IMR-90 (cell line): ENCODE data around the gene LMLN. TPM values are rescaled to one million over a fixed set of nuclear protein-coding genes. Genes with fewer than 3 reads are reported as not detected.

Source experiments
- ATAC-seq: fragments of 200-7000 bp; cut with Tn5 transposase; 2 replicates; pipeline ENCODE4 v1.9.1; 2020; ENCODE audit warnings: low read depth, mild to moderate bottlenecking, moderate library complexity
- Bru-seq: library from RNA; stranded (reverse); fragments of 400-500 nt; gene quantifications from one replicate; lab custom pipeline; 2021; lab: Mats Ljungman, UMichigan
- BruChase-seq, 2 experiments: library from RNA; stranded (reverse); fragments of 400-500 nt; gene quantifications; one replicate each; lab custom pipeline; 2021; lab: Mats Ljungman, UMichigan
- BruUV-seq: library from RNA; stranded (reverse); fragments of 400-500 nt; replicated peaks from 2 replicates; lab custom pipeline; 2021; lab: Mats Ljungman, UMichigan
- CTCF ChIA-PET: fragments of 300-600 bp; formaldehyde crosslinking; extraction: SDS; loops from one replicate; lab custom pipeline; 2021; ENCODE audit warnings: antibody characterized with exemption; lab: Yijun Ruan, JAX
- POLR2A ChIA-PET: fragments of 300-600 bp; sonication (Branson Sonifier 250); formaldehyde crosslinking; loops from one replicate; lab custom pipeline; 2022; ENCODE audit warnings: antibody characterized with exemption; ENCODE audit not compliant: unreplicated experiment; lab: Charles Lee
- DNase-seq: peaks from one replicate; pipeline ENCODE4 v3.0.0; 2013
- H2AFZ ChIP-seq: replicated peaks from 2 replicates; pipeline ENCODE3; 2013; ENCODE audit warnings: low read length, mild to moderate bottlenecking; ENCODE audit not compliant: poor library complexity
- H2AK5ac ChIP-seq: 2 replicates; pipeline ENCODE4 v1.6.1; 2013; ENCODE audit warnings: low read depth, low read length, inconsistent platforms
- H2AK9ac ChIP-seq: replicated peaks from 2 replicates; pipeline ENCODE3; 2013; ENCODE audit warnings: mild to moderate bottlenecking, low read depth, low read length, moderate library complexity; ENCODE audit not compliant: poor library complexity
- H2BK120ac ChIP-seq: 2 replicates; pipeline ENCODE4 v1.6.1; 2013; ENCODE audit warnings: low read depth, low read length, inconsistent platforms
- H2BK15ac ChIP-seq: 3 replicates; pipeline ENCODE4 v1.6.1; 2013; ENCODE audit warnings: low read depth, low read length, inconsistent platforms
- H2BK20ac ChIP-seq: 2 replicates; pipeline ENCODE4 v1.6.1; 2013; ENCODE audit warnings: low read depth, mild to moderate bottlenecking, inconsistent platforms, low read length, moderate library complexity
- H2BK5ac ChIP-seq: 2 replicates; pipeline ENCODE4 v1.6.1; 2013; ENCODE audit warnings: mild to moderate bottlenecking, low read depth, low read length, inconsistent platforms; ENCODE audit not compliant: poor library complexity, severe bottlenecking
- H3K14ac ChIP-seq: replicated peaks from 2 replicates; pipeline ENCODE4 v1.6.1; 2013; ENCODE audit warnings: low read depth, low read length, inconsistent platforms
- H3K18ac ChIP-seq: 2 replicates; pipeline ENCODE4 v1.6.1; 2013; ENCODE audit warnings: low read depth, low read length, control low read depth
- H3K23ac ChIP-seq: 2 replicates; pipeline ENCODE4 v1.6.1; 2013; ENCODE audit warnings: low read depth, low read length, inconsistent platforms
- H3K27ac ChIP-seq: 2 replicates; pipeline ENCODE4 v1.5.1; 2013; ENCODE audit warnings: mild to moderate bottlenecking, control low read depth, low read length; ENCODE audit not compliant: insufficient read depth
- H3K27me3 ChIP-seq: 2 replicates; pipeline ENCODE4 v1.6.1; 2013; ENCODE audit warnings: low read length; ENCODE audit not compliant: control insufficient read depth, insufficient read depth
- H3K36me3 ChIP-seq: 2 replicates; pipeline ENCODE4 v1.6.1; 2013; ENCODE audit warnings: low read length, mixed read lengths; ENCODE audit not compliant: control insufficient read depth, insufficient read depth
- H3K4ac ChIP-seq: 2 replicates; pipeline ENCODE4 v1.6.1; 2013; ENCODE audit warnings: low read depth, low read length, inconsistent platforms
- H3K4me1 ChIP-seq: 2 replicates; pipeline ENCODE4 v1.6.1; 2013; ENCODE audit warnings: low read length, mixed read lengths; ENCODE audit not compliant: control insufficient read depth, insufficient read depth
- H3K4me2 ChIP-seq: 2 replicates; pipeline ENCODE4 v1.6.1; 2013; ENCODE audit warnings: low read depth, mild to moderate bottlenecking, control low read depth, low read length, moderate library complexity
- H3K4me3 ChIP-seq: 2 replicates; pipeline ENCODE4 v1.5.1; 2013; ENCODE audit warnings: low read depth, mild to moderate bottlenecking, control low read depth, low read length, moderate library complexity; ENCODE audit not compliant: insufficient read depth
- H3K56ac ChIP-seq: 2 replicates; pipeline ENCODE4 v1.6.1; 2013; ENCODE audit warnings: low read length, inconsistent platforms; ENCODE audit not compliant: insufficient read depth; ENCODE audit errors: extremely low read depth
- H3K79me1 ChIP-seq, 2 experiments: 2 replicates each; pipeline ENCODE4 v1.6.1; 2013; ENCODE audit warnings: low read length in 2 of 2, inconsistent platforms in 1 of 2, low read depth in 1 of 2
- H3K9ac ChIP-seq: 2 replicates; pipeline ENCODE4 v1.6.1; 2013; ENCODE audit warnings: low read depth, low read length, control low read depth
- H3K9me1 ChIP-seq: 2 replicates; pipeline ENCODE4 v1.6.1; 2013; ENCODE audit warnings: low read length, inconsistent platforms; ENCODE audit not compliant: insufficient read depth
- H3K9me3 ChIP-seq: 2 replicates; pipeline ENCODE4 v1.6.1; 2013; ENCODE audit warnings: low read length; ENCODE audit not compliant: control insufficient read depth, insufficient read depth
- H4K20me1 ChIP-seq: 2 replicates; pipeline ENCODE4 v1.6.1; 2013; ENCODE audit warnings: low read length, inconsistent platforms; ENCODE audit not compliant: insufficient read depth
- H4K5ac ChIP-seq: 2 replicates; pipeline ENCODE4 v1.6.1; 2013; ENCODE audit warnings: mild to moderate bottlenecking, low read depth, low read length, control low read depth
- H4K8ac ChIP-seq, 2 experiments: 2 replicates each; pipeline ENCODE4 v1.6.1; 2013; ENCODE audit warnings: low read depth in 2 of 2, low read length in 2 of 2, control low read depth in 1 of 2, inconsistent platforms in 1 of 2
- H4K91ac ChIP-seq: 2 replicates; pipeline ENCODE4 v1.6.1; 2013; ENCODE audit warnings: low read depth, low read length, inconsistent platforms; ENCODE audit not compliant: insufficient read depth
- BHLHE40 ChIP-seq: fragments of 150-350 bp; IDR thresholded peaks from 2 replicates; pipeline ENCODE4 v1.6.1; 2016; ENCODE audit warnings: mild to moderate bottlenecking, low read depth, low read length
- CEBPB ChIP-seq: IDR thresholded peaks from 2 replicates; pipeline ENCODE4 v1.6.1; 2012; ENCODE audit warnings: low read depth, low read length, improper control_type of control experiment
- CHD1 ChIP-seq: IDR thresholded peaks from 2 replicates; pipeline ENCODE4 v1.6.1; 2012; ENCODE audit warnings: low read depth, low read length, improper control_type of control experiment
- FOS ChIP-seq: fragments of 150-350 bp; IDR thresholded peaks from 2 replicates; pipeline ENCODE4 v1.6.1; 2016; ENCODE audit warnings: low read depth, low read length
- MAFK ChIP-seq: IDR thresholded peaks from 2 replicates; pipeline ENCODE4 v1.6.1; 2012; ENCODE audit warnings: low read depth, low read length, improper control_type of control experiment
- MAZ ChIP-seq: IDR thresholded peaks from 2 replicates; pipeline ENCODE4 v1.6.1; 2012; ENCODE audit warnings: low read depth, mild to moderate bottlenecking, low read length, improper control_type of control experiment, moderate library complexity, borderline replicate concordance
- MXI1 ChIP-seq: IDR thresholded peaks from 2 replicates; pipeline ENCODE4 v1.6.1; 2012; ENCODE audit warnings: low read depth, mild to moderate bottlenecking, low read length, moderate library complexity, borderline replicate concordance
- POLR2A ChIP-seq: IDR thresholded peaks from 2 replicates; pipeline ENCODE4 v1.6.1; 2012; ENCODE audit warnings: mild to moderate bottlenecking, low read depth, low read length
- RCOR1 ChIP-seq: IDR thresholded peaks from 2 replicates; pipeline ENCODE4 v1.6.1; 2012; ENCODE audit warnings: mild to moderate bottlenecking, low read length, improper control_type of control experiment; ENCODE audit not compliant: insufficient replicate concordance
- RFX5 ChIP-seq: IDR thresholded peaks from 2 replicates; pipeline ENCODE4 v1.8.0; 2012; ENCODE audit warnings: low read depth, mild to moderate bottlenecking, low read length, moderate library complexity
- SMC3 ChIP-seq: fragments of 150-350 bp; IDR thresholded peaks from 2 replicates; pipeline ENCODE4 v1.6.1; 2016; ENCODE audit warnings: low read depth, mild to moderate bottlenecking, antibody characterized with exemption, low read length, moderate library complexity
- USF2 ChIP-seq: fragments of 150-350 bp; IDR thresholded peaks from 2 replicates; pipeline ENCODE4 v1.6.1; 2017; ENCODE audit warnings: mild to moderate bottlenecking, antibody characterized with exemption, low read length, low read depth
- WGBS, 2 experiments: methylation state at CpG; one replicate each; pipeline versions ENCODE4 v1.1.5 to v1.1.7; 2013; ENCODE audit warnings: missing lambda C conversion rate in 2 of 2; ENCODE audit not compliant: insufficient read length in 1 of 2; ENCODE audit errors: extremely low coverage in 2 of 2; 5-methylcytosine and 5-hydroxymethylcytosine counted together
- dilution Hi-C: fragments of 300-500 bp; cut with HindIII; formaldehyde crosslinking; loops from one replicate; pipeline ENCODE4 v1.14.3; 2018; ENCODE audit warnings: low sequenced_read_pairs; ENCODE audit not compliant: unreplicated experiment
- in situ Hi-C: fragments of 300-500 bp; cut with MboI; formaldehyde crosslinking; loops from 3 replicates; pipeline ENCODE4 v1.14.3; 2019; ENCODE audit warnings: low sequenced_read_pairs, inconsistent platforms, mixed read lengths
- intact Hi-C: fragments of 100-400 bp; cut with micrococcal nuclease; formaldehyde crosslinking; loops from 2 replicates; pipeline ENCODE4 v1.10.0; 2022
- long read RNA-seq: library from polyadenylated mRNA; unstranded; transcript quantifications from one replicate; pipeline ENCODE4 v2.0.0, GENCODE V29; 2021; ENCODE audit not compliant: unreplicated experiment
- polyA plus RNA-seq, 3 experiments: library from polyadenylated mRNA; depleted of rRNA; stranded (reverse); fragments of >200 nt; gene quantifications; 2 replicates each; pipeline ENCODE4 v1.2.3, GENCODE V29; 2012; ENCODE audit warnings: low replicate concordance in 1 of 3
- total RNA-seq: library from RNA; depleted of rRNA; stranded (reverse); fragments of >200 nt; gene quantifications from 2 replicates; pipeline ENCODE4 v1.2.3, GENCODE V29; 2012; rRNA removed

The LMLN gene
- total RNA-seq (3.3 and 3.9 TPM in 2 replicates), polyA plus RNA-seq (2012; rRNA removed) (3.1 and 3.3 TPM in 2 replicates), Bru-seq, nascent RNA (percentile 43 among the genes with signal in this experiment), BruChase-seq, experiment 1, labeled RNA remaining after a 6-hour chase (percentile 51 among the genes with signal in this experiment), BruChase-seq, experiment 2, labeled RNA remaining after a 2-hour chase (percentile 48 among the genes with signal in this experiment)
- 0.98 and 1.4 TPM in 2 replicates for polyA plus RNA-seq (2012; cell fraction: cytosol; rRNA removed)
- 2.3 and 6.7 TPM in 2 replicates for polyA plus RNA-seq (2012; cell fraction: nucleus; rRNA removed; ENCODE audit: low replicate concordance)
- long read RNA-seq, full-length matches to known transcripts = 3 of 6 reads
- long read RNA-seq, partial matches to known transcripts = 0 of 6 reads
- long read RNA-seq, other reads (novel, unspliced or antisense) = 3 of 6 reads

- H2AFZ ChIP-seq = peak within 1 kb of the TSS; percentile 96
Observed at GRCh38 chr3:197959891-197960693, at the start of gene LMLN. LMLN (plus strand) TSS chr3:197960217; CDS start chr3:197960246, 29 bp downstream.

More at GRCh38 chr3:197959891-197960693, at the start of gene LMLN:
- CTCF ChIA-PET = no interaction called here
- DNase-seq (peak; percentile 94), ATAC-seq (peak; percentile 94)
- Histone ChIP-seq H2BK120ac (0 out of 2 replicates have a peak within 1 kb of the TSS, but pooled peaks have one; percentile 9), H3K18ac (no peak within 1 kb of the TSS), H3K27ac (peak within 1 kb of the TSS; percentile 28), H2BK5ac (peak within 1 kb of the TSS; percentile 31), H3K27me3 (no peaks in the 10 kb centered on the region), H3K4me2 (peak within 1 kb of the TSS; percentile 95), H3K4me1 (0 out of 2 replicates have a peak, but pooled peaks cover 3% of the 10 kb centered on the region), H3K4me3 (peak within 1 kb of the TSS; percentile 64), H3K9me3 (no peaks in the 10 kb centered on the region), H3K79me1 (peaks cover 10 to 33% of the 10 kb centered on the region in 2 experiments), H2AK9ac (peak within 1 kb of the TSS; percentile 80), H3K9ac (peak within 1 kb of the TSS; percentile 35), H4K8ac (peak within 1 kb of the TSS; percentile 94 to 97), H4K5ac (peak within 1 kb of the TSS; percentile 13), H3K14ac (peak within 1 kb of the TSS; percentile 92), H3K9me1 (0 out of 2 replicates have a peak, but pooled peaks cover 3% of the 10 kb centered on the region), H3K4ac (peak within 1 kb of the TSS; percentile 62), H4K91ac (peak within 1 kb of the TSS; percentile 68), H3K36me3 (peaks cover 8% of the 10 kb centered on the region), H2BK20ac (no peak within 1 kb of the TSS), H2AK5ac (peak within 1 kb of the TSS; percentile 64), H3K23ac (peak within 1 kb of the TSS; percentile 87), H4K20me1 (peaks cover 17% of the 10 kb centered on the region), H3K56ac (peak within 1 kb of the TSS; percentile 52), H2BK15ac (no peak within 1 kb of the TSS)
- dilution Hi-C loops (no loop called here), in situ Hi-C loops (no loop called here), intact Hi-C loops (loop anchor here (10.0 kb wide), 1 partner anchor 115 kb away; no protein-coding TSS in a partner anchor)
- TF ChIP-seq SMC3 (no peak), POLR2A (peak; percentile 91), MAFK (no peak), MAZ (peak; percentile 95; the same call in 1 of the 2 replicates), MXI1 (peak; percentile 69; the same call in 1 of the 2 replicates), RFX5 (no peak), RCOR1 (no peak), USF2 (peak; percentile 99), CHD1 (0 out of 2 replicates have a peak, but pooled peaks have one; percentile 4), BHLHE40 (peak; percentile 73), FOS (peak; percentile 59; the same call in 1 of the 2 replicates), CEBPB (no peak)
- POLR2A ChIA-PET = no interaction called here
- 0% methylated on average over 9 of the region's 62 CpGs; no CpG with 5 or more reads in 1 of the 2 experiments for WGBS, 2 experiments
- no TSS peak for BruUV-seq
